NCI-H146 treated with DMSO at 0.1 percent for 48 hours (cell line): Measurements from ENCODE around the gene CAPN10.

Experiments used
- DNase-seq: peaks from one replicate; lab custom pipeline; 2025; ENCODE audit not compliant: unreplicated experiment; lab: John Stamatoyannopoulos, UW

Gene CAPN10

GRCh38 chr2:240637116-240637900 lies 50.8 kb downstream of the CAPN10 start:
- no peak for DNase-seq

- DNase-seq: no peak
These were observed 51.4 kb downstream of the CAPN10 start for GRCh38 chr2:240637901-240638345.

- DNase-seq: no peak
These were observed 52.1 kb downstream of the CAPN10 start for GRCh38 chr2:240638512-240639160.

GRCh38 chr2:240639566-240639965 lies 53.0 kb downstream of the CAPN10 start:
- DNase-seq: no peak

GRCh38 chr2:240640939-240641338 lies 54.4 kb downstream of the CAPN10 start:
- DNase-seq: no peak

GRCh38 chr2:240642061-240642805 lies 55.7 kb downstream of the CAPN10 start:
- no peak for DNase-seq

- no peak for DNase-seq
These were observed 56.2 kb downstream of the CAPN10 start for GRCh38 chr2:240642806-240643092.

- no peak for DNase-seq
These were observed 56.7 kb downstream of the CAPN10 start for GRCh38 chr2:240643093-240643810.

GRCh38 chr2:240643811-240644150 lies 57.2 kb downstream of the CAPN10 start:
- DNase-seq: no peak

GRCh38 chr2:240644171-240644651 lies 57.7 kb downstream of the CAPN10 start:
- DNase-seq: no peak

- DNase-seq: no peak
These were observed 58.3 kb downstream of the CAPN10 start for GRCh38 chr2:240644859-240645301.

- no peak for DNase-seq
These were observed 58.8 kb downstream of the CAPN10 start for GRCh38 chr2:240645346-240645745.

- DNase-seq: no peak
These were observed 59.3 kb downstream of the CAPN10 start for GRCh38 chr2:240645801-240646175.

- DNase-seq: no peak
These were observed 59.8 kb downstream of the CAPN10 start for GRCh38 chr2:240646176-240646899.

GRCh38 chr2:240646900-240647502 lies 60.5 kb downstream of the CAPN10 start:
- no peak for DNase-seq

- no peak for DNase-seq
These were observed 61.1 kb downstream of the CAPN10 start for GRCh38 chr2:240647503-240648154.

GRCh38 chr2:240648155-240648649 lies 61.7 kb downstream of the CAPN10 start:
- no peak for DNase-seq
